Prostate gland (tissue), 2 donors: ENCODE data around the gene DCST1. TPM values are rescaled to one million over a fixed set of nuclear protein-coding genes. Genes with fewer than 3 reads are reported as not detected.
"Not testable (repeated sequence)": the region's sequence is repeated elsewhere in the genome, so short reads cannot be mapped to it uniquely, and the experiment has no call there.

ENCODE experiments used
- DNase-seq: peaks from one replicate; pipeline ENCODE4 v3.0.0-alpha.2; 2019; ENCODE audit warnings: low spot score
- H3K27ac ChIP-seq, 2 donors: fragments of 200-600 bp; sonication (generic); 2 replicates each; pipeline ENCODE4 v1.5.1; 2017 to 2019
- H3K27me3 ChIP-seq: fragments of 200-600 bp; sonication (generic); replicated peaks from 2 replicates; pipeline ENCODE4 v1.5.1; 2019; ENCODE audit not compliant: insufficient read depth
- H3K36me3 ChIP-seq, 2 donors: fragments of 200-600 bp; sonication (generic); 1 replicate in 1 of 2; 2 replicates in 1 of 2; pipeline versions ENCODE4 v1.5.1 to v1.8.1; 2017 to 2019
- H3K4me1 ChIP-seq: fragments of 200-600 bp; sonication (generic); replicated peaks from 2 replicates; pipeline ENCODE4 v1.5.1; 2019
- H3K4me3 ChIP-seq, 2 donors: fragments of 200-600 bp; sonication (generic); 2 replicates each; pipeline ENCODE4 v1.5.1; 2017 to 2019
- H3K9me3 ChIP-seq: fragments of 200-600 bp; sonication (generic); 2 replicates; pipeline ENCODE4 v1.5.1; 2017
- CTCF ChIP-seq, 4 experiments: fragments of 200-600 bp in 2 of 4; fragments of 450-650 bp in 2 of 4; sonication (generic) in 2 of 4; IDR thresholded peaks; 1 replicate in 3 of 4; 2 replicates in 1 of 4; pipeline ENCODE4 v1.5.1; 2016 to 2019; ENCODE audit warnings: antibody characterized with exemption in 4 of 4, mild to moderate bottlenecking in 2 of 4, moderate library complexity in 2 of 4
- POLR2A ChIP-seq: fragments of 450-650 bp; IDR thresholded peaks from one replicate; pipeline ENCODE4 v1.6.1; 2016; ENCODE audit warnings: antibody characterized with exemption, mild to moderate bottlenecking
- POLR2AphosphoS5 ChIP-seq: sonication (generic); formaldehyde crosslinking; IDR thresholded peaks from one replicate; pipeline ENCODE4 v1.6.1; 2017; ENCODE audit warnings: antibody characterized with exemption
- WGBS: methylation state at CpG from one replicate; pipeline ENCODE4 v1.1.5; 2018; 5-methylcytosine and 5-hydroxymethylcytosine counted together
- intact Hi-C: fragments of 100-400 bp; cut with DNase I; formaldehyde crosslinking; loops from one replicate; pipeline ENCODE4 v1.14.2; 2022
- total RNA-seq, 2 donors: library from RNA; depleted of rRNA; stranded (reverse); fragments of >200 nt; gene quantifications; one replicate each; pipeline ENCODE4 v1.1.0, GENCODE V29; 2016

Gene DCST1
- under 1 TPM in 1 of 2 donors, not detected in 1; 0.51 TPM for total RNA-seq

GRCh38 chr1:155033524-155033923 lies at the start of gene DCST1, which contains the start of gene DCST2:
DCST1 (plus strand) TSS chr1:155033824; CDS start chr1:155034037, 213 bp downstream.
DCST2 (minus strand) TSS chr1:155033781; CDS start chr1:155033701, 80 bp downstream.
- H3K4me3 ChIP-seq, result no peak within 1 kb of the TSS
- H3K36me3 ChIP-seq, result no peaks in the 10 kb centered on the region
- H3K27me3 ChIP-seq, result no peaks in the 10 kb centered on the region
- intact Hi-C loops, result no loop called here
- H3K9me3 ChIP-seq, result no peaks in the 10 kb centered on the region
- H3K27ac ChIP-seq, result no peak within 1 kb of the TSS
- no peak for TF ChIP-seq CTCF (IDR thresholded peaks at IDR 0.05)
- TF ChIP-seq POLR2AphosphoS5, result no peak
- 98% methylated on average over 9 of the region's 9 CpGs for WGBS
- no peaks in the 10 kb centered on the region for H3K4me1 ChIP-seq
- DNase-seq, result no peak

GRCh38 chr1:154986736-154987135 lies 46.9 kb upstream of the DCST1 start:
- H3K27me3 ChIP-seq, H3K4me3 ChIP-seq, intact Hi-C loops, H3K27ac ChIP-seq, H3K4me1 ChIP-seq, H3K9me3 ChIP-seq, H3K36me3 ChIP-seq, DNase-seq: not testable (repeated sequence)
- WGBS, result 93% methylated on average over 4 of the region's 4 CpGs

- intact Hi-C loops, result no loop called here
- WGBS, result 74% methylated on average over 6 of the region's 6 CpGs
- H3K36me3 ChIP-seq, result peaks cover 0 to 8% of the 10 kb centered on the region in 2 donors
Observed at GRCh38 chr1:154987326-154987725, 46.3 kb upstream of the DCST1 start.

GRCh38 chr1:154988058-154988954 lies 45.3 kb upstream of the DCST1 start:
- H3K4me3 ChIP-seq, result no peak overlapping the region
- no peaks in the 10 kb centered on the region for H3K27me3 ChIP-seq
- WGBS, result 87% methylated on average over 16 of the region's 17 CpGs
- intact Hi-C loops, result no loop called here
- H3K36me3 ChIP-seq, result peaks cover 0 to 8% of the 10 kb centered on the region in 2 donors
- DNase-seq, result no peak
- TF ChIP-seq CTCF (IDR thresholded peaks at IDR 0.05) (no peak), POLR2A (no peak)
- H3K9me3 ChIP-seq, result no peaks in the 10 kb centered on the region
- peaks cover 6% of the 10 kb centered on the region for H3K4me1 ChIP-seq
- H3K27ac ChIP-seq, result no peak overlapping the region

More at GRCh38 chr1:154987326-154987725, 46.3 kb upstream of the DCST1 start:
- Histone ChIP-seq H3K27ac (no peak overlapping the region), H3K4me1 (peaks cover 6% of the 10 kb centered on the region), H3K4me3 (no peak overlapping the region), H3K9me3 (no peaks in the 10 kb centered on the region), H3K27me3 (no peaks in the 10 kb centered on the region)
- TF ChIP-seq CTCF (IDR thresholded peaks at IDR 0.05) (no peak), POLR2A (no peak), POLR2AphosphoS5 (no peak)
- DNase-seq, result no peak

- Histone ChIP-seq H3K27me3 (no peaks in the 10 kb centered on the region), H3K4me1 (no peaks in the 10 kb centered on the region), H3K36me3 (peaks cover 0 to 8% of the 10 kb centered on the region in 2 donors), H3K4me3 (no peak overlapping the region), H3K9me3 (no peaks in the 10 kb centered on the region), H3K27ac (no peak overlapping the region)
- DNase-seq, result no peak
- WGBS, result 85% methylated on average over 3 of the region's 3 CpGs
- intact Hi-C loops, result no loop called here
- no peak for TF ChIP-seq POLR2AphosphoS5
- TF ChIP-seq POLR2A, result no peak
- TF ChIP-seq CTCF (IDR thresholded peaks at IDR 0.05), result no peak
Observed at GRCh38 chr1:154989195-154989860, 44.3 kb upstream of the DCST1 start.
